Measurements from ENCODE around the gene CORO7.

Gene CORO7

DNA sequence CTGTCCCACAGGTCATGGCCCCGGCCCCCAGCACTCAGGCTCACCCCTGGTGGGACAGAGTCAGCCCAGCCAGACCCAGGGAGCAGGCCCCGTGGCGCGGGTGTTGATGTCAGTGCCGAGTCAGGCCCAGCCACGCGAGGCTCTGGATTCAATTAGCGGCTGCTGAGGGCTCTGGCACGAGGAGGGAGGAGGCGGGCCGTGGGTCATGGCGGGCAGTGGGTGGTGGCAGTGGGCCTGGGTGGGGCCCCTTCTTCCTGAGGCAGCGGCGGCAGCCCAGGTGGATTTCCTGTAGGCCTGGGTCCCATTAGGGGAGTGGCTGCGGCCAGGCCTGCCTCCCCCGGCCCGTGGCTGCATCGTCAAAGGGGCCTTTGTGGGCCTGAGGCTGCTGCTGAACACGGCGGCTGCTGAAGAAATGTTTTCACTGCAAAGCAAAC is 31.9 kb downstream of the CORO7 start:
- no peak for DNase-seq (ENCODE audit: low read depth)

- DNase-seq (ENCODE audit: low read depth): no peak
These were observed 32.6 kb downstream of the CORO7 start for GRCh38 chr16:4383591-4384444.

DNA sequence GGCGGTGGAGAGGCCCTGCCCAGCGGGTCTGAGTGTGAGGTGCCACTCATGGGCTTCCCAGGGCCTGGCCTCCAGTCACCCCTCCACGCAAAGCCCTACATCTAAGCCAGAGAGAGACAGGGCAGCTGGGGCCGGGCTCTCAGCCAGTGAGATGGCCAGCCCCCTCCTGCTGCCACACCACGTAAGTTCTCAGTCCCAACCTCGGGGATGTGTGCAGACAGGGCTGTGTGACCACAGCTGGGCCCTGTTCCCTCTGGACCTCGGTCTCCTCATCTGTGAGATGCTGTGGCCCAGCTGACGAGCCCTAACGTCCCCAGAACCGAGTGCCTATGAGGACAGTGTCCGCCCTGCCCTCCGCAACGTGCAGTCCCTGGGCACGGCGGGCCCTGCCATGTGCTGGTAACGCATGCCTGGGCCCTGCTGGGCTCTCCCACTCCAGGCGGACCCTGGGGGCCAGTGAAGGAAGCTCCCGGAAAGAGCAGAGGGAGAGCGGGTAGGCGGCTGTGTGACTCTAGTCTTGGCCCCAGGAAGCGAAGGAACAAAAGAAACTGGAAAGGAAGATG is 33.5 kb downstream of the CORO7 start:
- no peak for DNase-seq (ENCODE audit: low read depth)

- DNase-seq (ENCODE audit: low read depth): no peak
These were observed 34.2 kb downstream of the CORO7 start for GRCh38 chr16:4381935-4382794.

DNA sequence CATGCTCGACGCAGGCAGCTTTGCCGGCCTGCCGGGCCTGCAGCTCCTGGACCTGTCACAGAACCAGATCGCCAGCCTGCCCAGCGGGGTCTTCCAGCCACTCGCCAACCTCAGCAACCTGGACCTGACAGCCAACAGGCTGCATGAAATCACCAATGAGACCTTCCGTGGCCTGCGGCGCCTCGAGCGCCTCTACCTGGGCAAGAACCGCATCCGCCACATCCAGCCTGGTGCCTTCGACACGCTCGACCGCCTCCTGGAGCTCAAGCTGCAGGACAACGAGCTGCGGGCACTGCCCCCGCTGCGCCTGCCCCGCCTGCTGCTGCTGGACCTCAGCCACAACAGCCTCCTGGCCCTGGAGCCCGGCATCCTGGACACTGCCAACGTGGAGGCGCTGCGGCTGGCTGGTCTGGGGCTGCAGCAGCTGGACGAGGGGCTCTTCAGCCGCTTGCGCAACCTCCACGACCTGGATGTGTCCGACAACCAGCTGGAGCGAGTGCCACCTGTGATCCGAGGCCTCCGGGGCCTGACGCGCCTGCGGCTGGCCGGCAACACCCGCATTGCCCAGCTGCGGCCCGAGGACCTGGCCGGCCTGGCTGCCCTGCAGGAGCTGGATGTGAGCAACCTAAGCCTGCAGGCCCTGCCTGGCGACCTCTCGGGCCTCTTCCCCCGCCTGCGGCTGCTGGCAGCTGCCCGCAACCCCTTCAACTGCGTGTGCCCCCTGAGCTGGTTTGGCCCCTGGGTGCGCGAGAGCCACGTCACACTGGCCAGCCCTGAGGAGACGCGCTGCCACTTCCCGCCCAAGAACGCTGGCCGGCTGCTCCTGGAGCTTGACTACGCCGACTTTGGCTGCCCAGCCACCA is 35.1 kb downstream of the CORO7 start:
- no peak for DNase-seq (ENCODE audit: low read depth)

DNA sequence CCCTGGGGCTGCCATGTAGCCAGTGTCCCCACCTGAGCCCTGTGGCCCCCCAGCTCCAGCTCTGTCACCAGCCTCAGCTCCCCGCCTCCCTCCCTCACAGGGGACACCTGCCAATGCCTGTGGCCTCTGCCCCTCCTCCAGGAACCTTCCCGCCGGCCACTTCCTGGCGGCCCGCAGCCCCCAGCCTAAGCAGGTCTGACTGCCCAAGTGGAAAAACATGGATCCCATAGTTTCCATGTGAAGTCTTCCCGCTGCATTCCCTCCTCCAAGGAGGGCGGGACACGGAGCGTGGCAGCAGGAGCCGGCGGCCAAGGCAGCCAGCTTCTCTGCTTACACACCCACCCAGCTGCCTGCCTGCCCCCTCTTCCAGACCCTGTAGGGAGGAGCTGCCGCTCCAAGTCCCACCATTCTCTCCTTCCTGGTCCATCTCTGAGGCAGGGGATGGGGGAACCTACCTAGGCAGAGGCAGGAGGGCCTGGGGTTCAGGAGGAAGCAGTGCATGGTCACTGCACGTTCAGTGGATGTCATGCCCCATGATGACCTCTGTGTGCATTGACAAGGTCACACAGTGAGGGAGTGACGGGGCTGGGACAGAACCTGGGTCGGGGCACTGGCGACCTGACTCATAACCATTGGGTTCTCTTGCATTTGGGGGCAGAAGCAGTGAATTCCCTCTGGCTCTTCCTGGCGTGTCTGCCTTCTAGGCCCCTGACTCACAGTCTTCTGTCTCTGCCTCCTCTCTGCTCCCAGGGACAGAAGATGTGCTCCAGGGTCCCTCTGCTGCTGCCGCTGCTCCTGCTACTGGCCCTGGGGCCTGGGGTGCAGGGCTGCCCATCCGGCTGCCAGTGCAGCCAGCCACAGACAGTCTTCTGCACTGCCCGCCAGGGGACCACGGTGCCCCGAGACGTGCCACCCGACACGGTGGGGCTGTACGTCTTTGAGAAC is 36.0 kb downstream of the CORO7 start:
- DNase-seq (ENCODE audit: low read depth): no peak

DNA sequence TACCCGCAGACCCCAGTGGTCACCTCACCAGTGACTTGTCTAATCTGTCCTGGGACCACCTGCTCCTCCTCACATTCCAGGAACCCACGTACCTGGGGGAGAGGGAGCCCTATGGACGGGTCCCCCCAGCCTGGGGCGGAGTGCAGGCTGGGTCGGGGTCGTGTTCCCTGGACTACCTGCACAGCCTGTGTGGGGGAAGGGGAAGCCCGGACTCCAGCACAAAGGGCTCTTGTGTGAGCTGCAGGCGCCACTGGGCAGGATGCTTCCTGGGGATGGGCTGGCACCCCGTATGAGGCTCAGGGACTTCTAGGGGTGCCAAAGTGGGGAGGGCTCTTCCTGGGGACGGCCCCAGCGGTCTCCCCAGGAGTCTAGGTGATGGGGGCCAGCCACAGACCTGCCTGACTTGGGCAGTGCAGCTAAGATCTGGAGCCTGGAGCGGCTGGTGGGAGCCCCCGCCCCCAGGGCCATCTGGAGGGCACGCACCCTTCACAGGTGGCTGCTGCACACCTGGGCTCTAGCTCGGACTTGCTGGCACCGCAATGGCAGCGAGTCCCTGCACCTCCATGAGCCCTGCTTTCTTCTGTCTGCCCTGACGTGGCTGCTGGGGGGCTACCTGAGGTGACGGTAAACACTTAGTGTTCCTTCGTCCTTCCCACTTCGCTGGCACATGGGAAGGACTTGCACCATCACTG is 37.3 kb downstream of the CORO7 start:
- no peak for DNase-seq (ENCODE audit: low read depth)

DNA sequence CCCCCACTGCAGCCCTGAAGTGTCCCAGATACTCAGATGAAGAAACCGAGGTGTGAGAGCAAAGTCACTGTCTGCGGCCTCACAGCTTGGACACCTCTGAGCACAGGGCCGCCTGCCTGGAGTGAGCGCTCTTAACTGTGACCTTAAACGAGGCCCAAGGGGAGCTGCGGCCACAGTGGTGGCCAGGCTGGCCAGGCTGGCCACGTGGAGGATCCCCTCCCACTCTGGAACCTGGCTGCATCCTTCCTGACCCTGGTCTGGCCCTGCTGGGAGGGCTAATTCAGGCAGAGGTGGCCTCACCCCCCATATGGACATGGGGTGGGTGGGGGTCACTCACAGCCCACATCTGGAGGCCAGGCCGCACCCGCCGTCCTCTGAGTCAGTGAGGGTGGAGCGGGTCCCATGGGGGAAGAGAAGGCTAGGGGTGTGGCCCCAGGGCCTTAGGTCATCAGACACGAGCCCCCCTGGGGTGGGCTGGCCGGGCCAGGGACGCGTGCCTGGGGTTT is 38.2 kb downstream of the CORO7 start:
- no peak for DNase-seq (ENCODE audit: low read depth)

GRCh38 chr16:4377573-4378154 is 38.7 kb downstream of the CORO7 start:
- DNase-seq (ENCODE audit: low read depth): no peak

GRCh38 chr16:4376893-4377572 is 39.4 kb downstream of the CORO7 start:
- no peak for DNase-seq (ENCODE audit: low read depth)

DNA sequence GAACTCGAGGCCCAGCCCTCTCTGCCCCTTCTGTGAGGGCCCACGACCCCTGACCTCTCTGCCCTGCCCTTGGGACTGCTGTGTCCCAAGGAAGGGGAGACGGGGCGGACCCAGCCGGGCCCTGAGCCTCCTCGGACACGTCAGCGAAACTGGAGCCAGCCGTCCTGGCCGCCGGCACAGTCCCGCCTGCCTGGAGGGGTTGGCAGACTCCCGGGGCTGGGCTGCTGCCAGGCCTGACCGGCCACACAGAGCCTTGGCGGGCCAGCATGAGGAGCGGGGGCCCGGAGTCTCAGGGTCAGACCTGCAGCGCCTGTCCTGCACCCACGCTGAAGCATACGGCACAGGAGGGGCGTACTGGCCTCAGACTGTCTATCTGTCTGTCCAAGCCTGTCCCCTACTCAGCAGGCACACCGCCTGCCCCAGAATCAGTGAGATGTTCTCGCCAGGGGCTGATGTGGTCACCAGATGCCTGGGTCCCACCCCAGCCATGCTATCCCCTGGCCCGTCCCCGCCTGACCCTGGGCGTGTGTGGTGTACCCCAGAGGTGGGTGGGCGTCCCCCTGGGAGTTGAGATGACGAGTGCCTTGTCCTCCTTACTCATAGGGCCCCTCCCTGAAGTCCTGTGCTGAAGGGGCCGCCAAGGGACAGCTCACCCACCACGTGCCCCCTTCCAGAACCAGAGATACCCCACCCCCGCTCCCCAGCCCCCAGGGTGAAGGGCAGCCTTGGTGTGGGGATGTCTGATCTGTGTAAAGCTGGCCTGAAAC is 40.1 kb downstream of the CORO7 start:
- no peak for DNase-seq (ENCODE audit: low read depth)

- no peak for DNase-seq (ENCODE audit: low read depth)
These were observed 40.7 kb downstream of the CORO7 start for GRCh38 chr16:4375717-4376116.

DNA sequence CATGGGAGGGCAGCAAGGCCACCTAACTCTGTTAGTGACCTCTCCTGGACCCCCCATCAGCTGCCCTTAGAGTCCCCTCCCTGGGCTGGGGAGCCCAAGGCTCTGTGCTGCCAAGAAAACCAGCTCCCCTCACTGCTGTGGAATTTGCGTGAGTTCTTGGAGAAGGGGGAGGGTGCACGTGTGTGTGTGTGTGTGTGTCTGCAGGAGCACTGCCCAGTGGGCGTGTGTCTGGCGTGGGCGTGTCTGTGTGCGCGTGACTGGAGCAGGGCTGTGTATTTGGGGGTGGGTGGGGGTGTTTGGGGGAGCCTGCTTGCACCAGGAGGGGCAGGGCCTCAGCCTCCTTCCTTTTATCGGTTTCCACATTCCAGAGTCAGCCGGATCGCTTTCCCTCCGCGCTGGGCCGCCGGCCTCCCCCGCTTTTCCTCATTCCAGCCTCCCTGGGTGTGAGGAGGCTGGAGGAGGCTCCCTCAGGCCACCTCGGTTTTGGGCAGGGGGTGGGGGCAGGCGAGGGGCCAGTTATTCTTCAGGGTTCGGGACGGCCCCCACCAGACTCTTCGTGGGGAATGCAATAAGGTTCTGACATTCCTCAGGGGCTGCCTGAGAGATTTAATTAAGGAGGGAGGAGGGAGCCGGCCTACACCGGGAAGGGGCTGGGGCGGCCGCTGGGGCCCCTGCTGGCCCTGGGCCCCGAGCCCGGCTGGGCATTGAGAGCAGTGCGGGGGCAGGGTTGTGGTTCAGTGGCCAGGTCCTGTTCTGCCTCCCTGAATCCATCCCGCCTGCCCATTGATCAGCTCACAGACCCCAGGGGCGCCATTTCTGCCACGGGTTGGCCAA is 42.3 kb downstream of the CORO7 start:
- no peak for DNase-seq (ENCODE audit: low read depth)

DNA sequence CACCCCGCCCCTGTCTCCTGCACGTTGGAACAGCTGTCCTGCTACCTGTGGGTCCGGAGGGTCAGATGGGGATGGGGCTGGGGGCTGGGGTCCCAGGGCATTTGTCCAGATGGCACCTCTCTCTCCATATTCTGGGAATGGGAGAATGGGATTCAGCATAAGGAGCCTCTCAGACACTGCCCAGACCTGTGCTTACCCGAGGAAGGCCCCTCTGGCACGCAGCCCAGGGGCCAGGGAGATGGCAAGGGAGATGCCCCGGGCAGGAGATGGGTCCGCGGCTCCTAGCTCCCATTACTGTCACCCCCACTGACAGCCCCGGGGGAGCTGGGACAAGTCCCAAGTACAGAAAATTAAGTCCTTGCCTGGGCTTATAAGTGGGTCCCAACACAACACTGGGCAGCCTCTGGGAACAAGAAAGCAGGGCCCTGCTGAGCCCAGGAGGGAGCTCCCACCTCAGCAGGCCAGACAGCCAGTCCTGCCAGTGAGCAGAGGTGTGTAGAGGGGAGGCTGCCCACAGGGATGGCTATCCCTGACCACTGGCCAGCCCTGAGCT is 43.0 kb downstream of the CORO7 start:
- DNase-seq (ENCODE audit: low read depth): no peak

GRCh38 chr16:4372578-4373355 is 43.6 kb downstream of the CORO7 start:
- DNase-seq (ENCODE audit: low read depth): no peak

DNA sequence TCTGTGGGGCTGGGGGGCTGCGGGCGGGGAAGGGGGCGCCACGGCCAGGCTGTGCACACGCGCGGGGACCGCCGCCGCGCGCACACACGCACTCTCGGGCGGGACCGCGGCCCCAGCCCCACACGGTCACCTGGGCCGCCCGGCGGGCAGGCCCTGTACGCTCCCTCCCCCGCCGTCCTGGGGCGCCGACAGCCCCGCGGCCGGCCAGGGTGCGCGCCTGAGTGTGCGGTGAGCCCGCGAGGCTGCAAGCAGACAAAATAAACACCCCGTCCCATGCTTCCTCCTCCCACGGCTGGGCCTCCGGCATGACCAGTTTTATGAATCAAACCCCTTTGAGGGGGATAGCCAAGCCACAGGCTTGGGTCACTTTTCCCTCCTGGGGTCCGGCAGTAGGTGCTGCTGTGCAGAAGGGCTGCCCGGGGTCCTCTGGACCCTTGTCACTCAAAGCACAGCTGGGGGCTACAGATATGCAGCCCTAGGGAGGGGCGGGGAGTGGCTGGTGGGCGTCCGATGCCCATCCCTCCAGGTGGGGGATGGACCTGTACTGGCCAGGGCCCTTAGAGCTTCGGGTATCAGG is 44.3 kb downstream of the CORO7 start:
- DNase-seq (ENCODE audit: low read depth): no peak

Data from T follicular helper cell (primary cell).